H1 (cell line): ENCODE results near the gene ASB17. TPM values are rescaled to one million over a fixed set of nuclear protein-coding genes. Genes with fewer than 3 reads are reported as not detected.

Experiments used
- RAD21 ChIP-seq, 2 experiments: IDR thresholded peaks in 1 of 2; conservative IDR thresholded peaks in 1 of 2; 2 replicates each; pipeline ENCODE4 v1.6.1; 2011; ENCODE audit warnings: low read depth in 2 of 2, low read length in 2 of 2, improper control_type of control experiment in 1 of 2, inconsistent platforms in 1 of 2, mild to moderate bottlenecking in 1 of 2, moderate library complexity in 1 of 2
- polyA plus RNA-seq, 7 experiments: library from polyadenylated mRNA; depleted of rRNA in 3 of 7; stranded (reverse) in 5 of 7; unstranded in 2 of 7; fragments of >200 nt in 5 of 7; fragments of 200-250 nt in 2 of 7; gene quantifications; 1 replicate in 5 of 7; 2 replicates in 1 of 7; 4 replicates in 1 of 7; pipeline versions ENCODE4 v1.2.1 to v1.2.3, GENCODE V29; 2011 to 2013; ENCODE audit warnings: missing spikeins in 2 of 7, mixed read lengths in 2 of 7
- total RNA-seq: library from RNA; stranded (reverse); fragmentation: NEBNext Ultra II Directional; extraction: Animal tissue kit (Norgen Biotek cat#: 25700); gene quantifications from 2 replicates; pipeline ENCODE4 v1.2.1, GENCODE V29; 2021

Gene ASB17
- total and polyA plus RNA-seq, 2 of the 8 experiments (the other 6 are each of a cell fraction or from before 2014, with no cell fraction given): not detected

DNA sequence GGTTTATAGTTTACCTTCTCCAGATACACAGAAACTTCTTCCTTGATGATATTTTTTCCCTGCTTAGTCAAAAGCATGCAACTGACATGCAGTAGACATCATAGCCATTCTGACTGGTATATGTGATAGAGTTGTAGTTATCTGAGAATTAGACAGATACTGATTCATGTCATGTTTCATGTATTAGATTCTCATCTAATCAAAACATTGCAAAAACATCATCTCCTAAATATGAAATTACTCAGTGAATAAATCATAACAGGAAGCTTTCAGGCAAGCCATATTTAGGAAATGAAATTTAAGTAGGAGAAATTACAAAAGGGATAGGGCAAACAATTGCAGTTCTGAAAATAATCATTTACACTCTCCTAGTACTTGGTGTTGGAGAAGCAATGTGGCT lies 38.4 kb upstream of the ASB17 start (continued):
- no peak for TF ChIP-seq RAD21 (IDR thresholded peaks at IDR 0.05 in 1 of 2, conservative IDR thresholded peaks at IDR 0.05 in 1 of 2; ENCODE audit: low read depth in 2 of 2, low read length in 2 of 2)
